Peyer's patch (tissue), 4 donors: ENCODE data around the gene BANK1.

ENCODE experiments used
- POLR2A ChIP-seq, 2 donors: fragments of 450-650 bp; IDR thresholded peaks; one replicate each; pipeline ENCODE4 v1.5.1; 2017; ENCODE audit warnings: antibody characterized with exemption in 2 of 2, mild to moderate bottlenecking in 2 of 2, moderate library complexity in 2 of 2
- TF ChIP-seq, protein P1 (sequence below), 6 experiments: fragments of 450-650 bp in 4 of 6; fragments of 200-600 bp in 2 of 6; sonication (generic) in 1 of 6; IDR thresholded peaks; one replicate each; pipeline ENCODE4 v1.5.1; 2017 to 2019; ENCODE audit warnings: antibody characterized with exemption in 6 of 6, mild to moderate bottlenecking in 3 of 6, moderate library complexity in 1 of 6

GRCh38 chr4:101784957-101785356 lies 5.6 kb upstream of the BANK1 start:
- TF ChIP-seq, protein P1, sequence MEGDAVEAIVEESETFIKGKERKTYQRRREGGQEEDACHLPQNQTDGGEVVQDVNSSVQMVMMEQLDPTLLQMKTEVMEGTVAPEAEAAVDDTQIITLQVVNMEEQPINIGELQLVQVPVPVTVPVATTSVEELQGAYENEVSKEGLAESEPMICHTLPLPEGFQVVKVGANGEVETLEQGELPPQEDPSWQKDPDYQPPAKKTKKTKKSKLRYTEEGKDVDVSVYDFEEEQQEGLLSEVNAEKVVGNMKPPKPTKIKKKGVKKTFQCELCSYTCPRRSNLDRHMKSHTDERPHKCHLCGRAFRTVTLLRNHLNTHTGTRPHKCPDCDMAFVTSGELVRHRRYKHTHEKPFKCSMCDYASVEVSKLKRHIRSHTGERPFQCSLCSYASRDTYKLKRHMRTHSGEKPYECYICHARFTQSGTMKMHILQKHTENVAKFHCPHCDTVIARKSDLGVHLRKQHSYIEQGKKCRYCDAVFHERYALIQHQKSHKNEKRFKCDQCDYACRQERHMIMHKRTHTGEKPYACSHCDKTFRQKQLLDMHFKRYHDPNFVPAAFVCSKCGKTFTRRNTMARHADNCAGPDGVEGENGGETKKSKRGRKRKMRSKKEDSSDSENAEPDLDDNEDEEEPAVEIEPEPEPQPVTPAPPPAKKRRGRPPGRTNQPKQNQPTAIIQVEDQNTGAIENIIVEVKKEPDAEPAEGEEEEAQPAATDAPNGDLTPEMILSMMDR (IDR thresholded peaks at IDR 0.05) = no peak
- no peak for TF ChIP-seq POLR2A (IDR thresholded peaks at IDR 0.05)
